MCF 10A (cell line): ENCODE results near the gene YBEY. TPM values are rescaled to one million over a fixed set of nuclear protein-coding genes. Genes with fewer than 3 reads are reported as not detected.
"Not testable (repeated sequence)": the region's sequence is repeated elsewhere in the genome, so short reads cannot be mapped to it uniquely, and the experiment has no call there.

Source experiments
- Bru-seq: library from RNA; stranded (reverse); fragments of 400-500 nt; gene quantifications from one replicate; lab custom pipeline; 2021; lab: Mats Ljungman, UMichigan
- BruChase-seq, 2 experiments: library from RNA; stranded (reverse); fragments of 400-500 nt; gene quantifications; one replicate each; lab custom pipeline; 2021; lab: Mats Ljungman, UMichigan
- BruUV-seq: library from RNA; stranded (reverse); fragments of 400-500 nt; replicated peaks from 2 replicates; lab custom pipeline; 2021; lab: Mats Ljungman, UMichigan
- CTCF ChIA-PET: fragments of 300-600 bp; sonication (Branson Sonifier 250); formaldehyde crosslinking; extraction: SDS; loops from one replicate; lab custom pipeline; 2021; ENCODE audit warnings: antibody characterized with exemption, inconsistent platforms; lab: Yijun Ruan, JAX
- POLR2A ChIA-PET: fragments of 300-600, 350-650 bp; sonication (Branson Sonifier 250); formaldehyde crosslinking; extraction: SDS; loops from one replicate; lab custom pipeline; 2020; ENCODE audit warnings: antibody characterized with exemption, inconsistent platforms; lab: Yijun Ruan, JAX
- DNase-seq: peaks from one replicate; pipeline ENCODE4 v3.0.0-alpha.2; 2018; ENCODE audit not compliant: unreplicated experiment
- H3K27ac Mint-ChIP-seq: one replicate; pipeline ENCODE4 v1.8.0; 2022; ENCODE audit warnings: mild to moderate bottlenecking, low read depth, mixed read lengths; ENCODE audit not compliant: unreplicated experiment
- H3K27me3 Mint-ChIP-seq: one replicate; pipeline ENCODE4 v1.8.0; 2022; ENCODE audit warnings: mixed read lengths; ENCODE audit not compliant: insufficient read depth, unreplicated experiment
- H3K36me3 Mint-ChIP-seq: one replicate; pipeline ENCODE4 v1.8.0; 2022; ENCODE audit warnings: mild to moderate bottlenecking, moderate library complexity, mixed read lengths; ENCODE audit not compliant: insufficient read depth, unreplicated experiment
- H3K4me1 Mint-ChIP-seq: one replicate; pipeline ENCODE4 v1.8.0; 2022; ENCODE audit warnings: mixed read lengths; ENCODE audit not compliant: insufficient read depth, unreplicated experiment
- H3K4me3 Mint-ChIP-seq: one replicate; pipeline ENCODE4 v1.8.0; 2022; ENCODE audit warnings: mild to moderate bottlenecking, moderate library complexity, mixed read lengths; ENCODE audit not compliant: unreplicated experiment
- H3K9me3 Mint-ChIP-seq: one replicate; pipeline ENCODE4 v1.8.0; 2022; ENCODE audit warnings: mixed read lengths; ENCODE audit not compliant: unreplicated experiment
- intact Hi-C: fragments of 100-400 bp; cut with micrococcal nuclease; formaldehyde crosslinking; loops from 2 replicates; pipeline ENCODE4 v1.14.1; 2022
- long read RNA-seq: library from polyadenylated mRNA; stranded (forward); transcript quantifications from one replicate; pipeline ENCODE4 v2.0.0, GENCODE V29; 2022
- total RNA-seq: library from RNA; stranded (reverse); gene quantifications from 2 replicates; pipeline ENCODE4 v1.2.3, GENCODE V29; 2022
- TF ChIP-seq, protein P1 (sequence below): fragments of 200-600 bp; IDR thresholded peaks from one replicate; pipeline ENCODE4 v1.8.0; 2022; ENCODE audit warnings: antibody characterized with exemption, mild to moderate bottlenecking; ENCODE audit not compliant: unreplicated experiment

Gene YBEY, protein sequence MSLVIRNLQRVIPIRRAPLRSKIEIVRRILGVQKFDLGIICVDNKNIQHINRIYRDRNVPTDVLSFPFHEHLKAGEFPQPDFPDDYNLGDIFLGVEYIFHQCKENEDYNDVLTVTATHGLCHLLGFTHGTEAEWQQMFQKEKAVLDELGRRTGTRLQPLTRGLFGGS
- total RNA-seq (26.7 and 29.9 TPM in 2 replicates), Bru-seq, nascent RNA (percentile 60 among the genes with signal in this experiment), BruChase-seq, experiment 1, labeled RNA remaining after a 6-hour chase (percentile 67 among the genes with signal in this experiment), BruChase-seq, experiment 2, labeled RNA remaining after a 2-hour chase (percentile 69 among the genes with signal in this experiment)
- long read RNA-seq, transcript YBEY-206 (5 exons, 744 nt): major isoform, 15 of 20 reads
- long read RNA-seq, partial matches to known transcripts: 1 of 20 reads
- long read RNA-seq, other reads (novel, unspliced or antisense): 1 of 20 reads

DNA sequence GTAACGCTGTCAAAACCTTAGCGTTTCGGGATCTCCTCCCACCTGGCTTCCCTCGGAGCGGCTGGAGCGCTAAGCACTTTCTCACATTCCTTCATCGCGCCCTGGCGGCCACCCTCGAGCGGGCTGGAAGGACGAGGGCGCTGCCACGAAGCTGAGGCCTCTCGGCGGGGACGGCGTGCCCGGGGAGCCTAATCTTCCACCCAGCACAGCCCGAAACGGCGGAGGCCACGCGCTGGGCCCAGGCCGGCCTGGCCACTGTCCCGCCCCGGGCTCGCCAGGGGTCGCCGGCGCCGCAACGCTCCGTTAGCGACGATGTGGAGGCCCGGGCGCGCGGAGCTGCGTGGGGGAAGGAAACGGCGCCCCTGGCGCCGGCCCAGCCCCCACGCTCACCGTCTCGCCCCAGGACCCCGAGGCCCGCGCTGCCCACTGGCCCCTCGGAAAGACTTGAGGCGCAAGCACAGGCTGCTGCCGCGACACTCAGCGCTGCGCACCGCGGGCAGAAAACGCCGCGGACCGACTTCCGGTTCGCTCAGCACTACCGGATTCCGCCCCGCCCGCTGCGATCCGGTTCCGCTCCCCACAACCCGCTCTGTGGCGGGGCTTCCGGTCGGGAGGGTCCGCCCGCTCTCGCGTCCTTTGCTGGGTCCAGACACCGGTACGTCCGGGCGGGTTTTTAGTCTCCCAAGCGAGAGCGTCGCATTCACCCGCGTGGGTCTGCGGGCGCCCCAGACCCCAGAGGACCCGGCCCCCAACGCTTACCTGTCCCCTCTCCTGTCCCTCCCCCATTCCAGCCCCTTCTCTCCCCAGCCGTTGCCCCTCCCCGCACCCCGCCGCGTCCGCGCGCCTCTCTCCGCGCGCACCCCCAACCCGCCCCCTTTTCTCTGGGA lies at the start of gene YBEY:
Gene YBEY (plus strand): TSS at position 582 of the 887 bp plus-strand sequence. CDS start 572 bp downstream, outside the sequence.
- intact Hi-C loops: loop anchor here (1.0 kb wide), 1 partner anchor 39 kb away; no protein-coding TSS in a partner anchor
- DNase-seq: peak; percentile 89
- Mint-ChIP-seq H3K27me3 (no peaks in the 10 kb centered on the region), H3K4me1 (peaks cover 15% of the 10 kb centered on the region), H3K9me3 (no peaks in the 10 kb centered on the region), H3K4me3 (peak within 1 kb of the TSS; percentile 82), H3K36me3 (peaks cover 77% of the 10 kb centered on the region), H3K27ac (peak within 1 kb of the TSS; percentile 74)
- POLR2A ChIA-PET: interaction anchor here (0.6 to 3.5 kb wide), 13 partner anchors 11 to 349 kb away, joined by 3 to 20 read pairs (median 5); partner anchors contain the start of gene C21orf58
- CTCF ChIA-PET: interaction anchor here (0.6 to 1.6 kb wide), 2 partner anchors 12 to 39 kb away, joined by 3 to 11 read pairs; no protein-coding TSS in a partner anchor
- BruUV-seq: no TSS peak
- TF ChIP-seq, protein P1, sequence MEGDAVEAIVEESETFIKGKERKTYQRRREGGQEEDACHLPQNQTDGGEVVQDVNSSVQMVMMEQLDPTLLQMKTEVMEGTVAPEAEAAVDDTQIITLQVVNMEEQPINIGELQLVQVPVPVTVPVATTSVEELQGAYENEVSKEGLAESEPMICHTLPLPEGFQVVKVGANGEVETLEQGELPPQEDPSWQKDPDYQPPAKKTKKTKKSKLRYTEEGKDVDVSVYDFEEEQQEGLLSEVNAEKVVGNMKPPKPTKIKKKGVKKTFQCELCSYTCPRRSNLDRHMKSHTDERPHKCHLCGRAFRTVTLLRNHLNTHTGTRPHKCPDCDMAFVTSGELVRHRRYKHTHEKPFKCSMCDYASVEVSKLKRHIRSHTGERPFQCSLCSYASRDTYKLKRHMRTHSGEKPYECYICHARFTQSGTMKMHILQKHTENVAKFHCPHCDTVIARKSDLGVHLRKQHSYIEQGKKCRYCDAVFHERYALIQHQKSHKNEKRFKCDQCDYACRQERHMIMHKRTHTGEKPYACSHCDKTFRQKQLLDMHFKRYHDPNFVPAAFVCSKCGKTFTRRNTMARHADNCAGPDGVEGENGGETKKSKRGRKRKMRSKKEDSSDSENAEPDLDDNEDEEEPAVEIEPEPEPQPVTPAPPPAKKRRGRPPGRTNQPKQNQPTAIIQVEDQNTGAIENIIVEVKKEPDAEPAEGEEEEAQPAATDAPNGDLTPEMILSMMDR: peak; percentile 20

DNA sequence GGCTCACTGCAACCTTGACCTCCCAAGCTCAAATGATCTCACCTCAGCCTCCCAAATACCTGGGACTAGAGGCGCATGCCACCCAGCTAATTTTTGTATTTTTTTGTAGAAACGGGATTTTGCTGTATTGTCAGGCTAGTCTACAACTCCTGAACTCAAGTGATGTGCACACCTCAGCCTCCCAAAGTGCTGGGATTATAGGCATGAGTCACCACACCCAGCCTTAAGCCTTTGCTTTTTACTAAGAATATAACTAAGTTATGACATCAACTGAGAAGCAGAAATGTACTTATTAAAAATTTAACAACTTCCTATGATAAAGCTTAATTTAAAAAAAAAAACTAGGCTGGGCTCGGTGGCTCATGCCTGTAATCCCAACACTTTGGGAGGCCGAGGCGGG lies 48.7 kb upstream of the YBEY start:
- peaks cover 85% of the 10 kb centered on the region for H3K36me3 Mint-ChIP-seq
- TF ChIP-seq, protein P1: no peak

DNA sequence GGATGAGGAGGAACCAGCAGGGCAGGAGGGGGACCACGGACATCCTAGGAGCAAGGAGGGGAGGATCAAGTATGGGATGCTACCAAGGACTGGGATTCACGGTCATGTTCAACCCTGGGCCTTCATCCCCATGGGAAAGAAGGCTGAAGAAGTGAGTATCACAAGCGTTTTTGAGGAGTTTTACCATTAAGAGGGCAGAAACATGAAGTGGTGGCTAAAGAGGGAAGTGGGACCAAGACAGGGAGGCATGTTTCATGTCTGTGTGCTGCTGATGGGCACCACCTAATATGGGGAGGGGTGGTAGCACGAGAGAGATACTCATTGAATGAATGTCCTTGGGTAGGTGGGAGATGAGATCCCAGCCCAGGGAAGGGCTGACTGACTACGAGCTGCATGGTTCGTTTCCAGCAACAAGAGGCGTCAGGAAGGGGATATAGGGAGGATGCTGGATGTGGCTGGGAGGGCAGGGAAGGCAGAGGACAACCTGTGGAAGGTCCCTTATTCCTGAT lies 46.3 kb upstream of the YBEY start:
- intact Hi-C loops: no loop called here
- POLR2A ChIA-PET: interaction anchor here (0.6 to 2.0 kb wide), 3 partner anchors 8 to 13 kb away, joined by 3 to 8 read pairs (median 5); no protein-coding TSS in a partner anchor
- H3K27me3 Mint-ChIP-seq: no peaks in the 10 kb centered on the region
- peaks cover 4% of the 10 kb centered on the region for H3K4me1 Mint-ChIP-seq
- H3K4me3 Mint-ChIP-seq: no peak overlapping the region
- no peaks in the 10 kb centered on the region for H3K9me3 Mint-ChIP-seq
- H3K27ac Mint-ChIP-seq: peak overlapping the region; percentile 57
- DNase-seq: no peak
- TF ChIP-seq, protein P1: no peak
- CTCF ChIA-PET: interaction anchor here (1.5 kb wide), 1 partner anchor 10 kb away, joined by 6 read pairs; no protein-coding TSS in a partner anchor
- no TSS peak for BruUV-seq
- peaks cover 88% of the 10 kb centered on the region for H3K36me3 Mint-ChIP-seq

More for the DNA sequence above, 48.7 kb upstream of the YBEY start:
- Mint-ChIP-seq H3K4me3 (no peak overlapping the region), H3K27me3 (no peaks in the 10 kb centered on the region), H3K4me1 (peaks cover 4% of the 10 kb centered on the region), H3K27ac (no peak overlapping the region), H3K9me3 (no peaks in the 10 kb centered on the region)
- intact Hi-C loops: no loop called here
- CTCF ChIA-PET: no interaction called here
- POLR2A ChIA-PET: no interaction called here
- no peak for DNase-seq
- BruUV-seq: no TSS peak

DNA sequence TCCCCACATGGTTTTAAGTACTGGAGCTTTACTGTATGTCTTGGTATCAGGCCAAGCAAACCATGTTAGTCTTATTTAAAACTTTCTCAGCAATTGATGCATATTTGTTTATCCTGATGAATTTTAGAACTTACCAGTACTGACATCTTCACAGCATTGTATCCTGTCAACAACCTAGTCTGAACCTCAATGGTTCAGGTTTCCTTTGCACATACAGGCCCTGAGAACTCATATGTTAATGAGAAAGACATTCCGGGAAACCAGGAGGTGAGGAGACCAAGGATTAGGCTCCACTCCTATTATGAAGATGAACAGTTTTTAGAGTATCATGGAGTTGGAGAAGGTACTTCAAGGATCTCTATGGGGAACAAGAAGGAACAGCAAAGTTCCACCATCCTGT lies 44.6 kb upstream of the YBEY start:
- POLR2A ChIA-PET: interaction anchor here (1.0 to 2.0 kb wide), 4 partner anchors 11 to 81 kb away, joined by 3 to 8 read pairs (median 4); no protein-coding TSS in a partner anchor
- intact Hi-C loops, H3K27ac Mint-ChIP-seq: not testable (repeated sequence)

More for the DNA sequence above, 44.6 kb upstream of the YBEY start:
- H3K27me3 Mint-ChIP-seq, H3K9me3 Mint-ChIP-seq, DNase-seq, BruUV-seq, H3K4me3 Mint-ChIP-seq, H3K4me1 Mint-ChIP-seq: not testable (repeated sequence)
- peaks cover 88% of the 10 kb centered on the region for H3K36me3 Mint-ChIP-seq
- CTCF ChIA-PET: interaction anchor here (0.8 kb wide), 1 partner anchor 84 kb away, joined by 5 read pairs; a partner anchor contains a TSS
